SKM-1 treated with dmso at 0.1 percent for 144 hours (cell line): Measurements from ENCODE around the gene C6orf15.

ENCODE experiments used
- DNase-seq: peaks from one replicate; lab custom pipeline; 2025; ENCODE audit not compliant: unreplicated experiment; lab: John Stamatoyannopoulos, UW

The C6orf15 gene

DNA sequence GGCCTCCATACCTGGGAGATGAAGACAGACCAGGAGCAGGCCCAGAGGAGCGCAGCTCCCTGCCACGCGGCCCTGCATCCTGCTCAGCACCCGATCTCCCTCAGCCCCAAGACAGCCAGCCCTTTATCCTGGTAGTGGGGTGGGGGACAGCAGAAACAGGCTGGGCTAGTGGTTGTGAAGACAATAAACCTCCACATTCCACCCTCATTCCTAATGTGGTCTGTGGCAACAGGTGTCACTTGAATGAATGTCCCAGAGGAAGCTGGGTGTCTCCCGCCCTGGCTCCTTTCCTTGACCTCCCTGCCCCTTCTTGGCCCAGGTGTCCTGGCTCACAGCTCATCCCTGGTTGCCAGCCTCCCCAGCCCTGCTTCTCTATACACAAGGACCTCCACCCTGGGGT, at the start of gene C6orf15:
Gene C6orf15, minus strand, starts transcription at position 98 of the 400 bp plus-strand sequence. Its CDS starts 20 bp downstream, at position 78.
- no peak for DNase-seq

DNA sequence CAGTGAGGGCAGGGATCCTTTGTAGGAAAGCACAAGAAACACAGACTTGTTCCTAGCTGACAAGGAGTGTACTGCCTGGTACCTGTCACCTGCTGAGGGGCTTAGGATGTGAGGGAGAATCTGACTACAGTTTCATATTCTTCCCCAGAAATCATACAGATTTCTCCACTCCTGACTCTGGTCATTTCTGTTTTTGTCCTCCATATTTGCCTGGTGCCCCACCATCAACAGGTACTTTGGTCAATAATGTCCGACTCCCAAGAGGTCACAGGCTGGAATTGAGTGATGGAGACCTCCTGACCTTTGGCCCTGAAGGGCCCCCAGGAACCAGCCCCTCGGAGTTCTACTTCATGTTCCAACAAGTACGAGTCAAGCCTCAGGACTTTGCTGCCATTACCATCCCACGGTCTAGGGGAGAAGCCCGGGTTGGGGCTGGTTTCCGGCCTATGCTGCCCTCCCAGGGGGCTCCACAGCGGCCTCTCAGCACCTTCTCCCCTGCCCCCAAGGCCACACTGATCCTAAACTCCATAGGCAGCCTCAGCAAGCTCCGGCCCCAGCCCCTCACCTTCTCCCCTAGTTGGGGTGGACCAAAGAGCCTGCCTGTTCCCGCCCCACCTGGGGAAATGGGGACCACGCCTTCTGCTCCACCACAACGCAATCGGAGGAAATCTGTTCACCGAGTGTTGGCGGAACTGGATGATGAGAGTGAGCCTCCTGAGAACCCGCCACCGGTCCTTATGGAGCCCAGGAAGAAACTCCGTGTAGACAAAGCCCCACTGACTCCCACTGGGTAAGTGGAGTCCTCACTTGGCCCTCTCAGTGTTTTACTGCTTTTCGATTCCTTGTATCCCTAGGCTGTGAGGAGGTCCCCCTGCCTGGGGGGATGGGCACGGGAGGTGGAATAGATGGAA, 49.1 kb upstream of the C6orf15 start:
- no peak for DNase-seq

DNA sequence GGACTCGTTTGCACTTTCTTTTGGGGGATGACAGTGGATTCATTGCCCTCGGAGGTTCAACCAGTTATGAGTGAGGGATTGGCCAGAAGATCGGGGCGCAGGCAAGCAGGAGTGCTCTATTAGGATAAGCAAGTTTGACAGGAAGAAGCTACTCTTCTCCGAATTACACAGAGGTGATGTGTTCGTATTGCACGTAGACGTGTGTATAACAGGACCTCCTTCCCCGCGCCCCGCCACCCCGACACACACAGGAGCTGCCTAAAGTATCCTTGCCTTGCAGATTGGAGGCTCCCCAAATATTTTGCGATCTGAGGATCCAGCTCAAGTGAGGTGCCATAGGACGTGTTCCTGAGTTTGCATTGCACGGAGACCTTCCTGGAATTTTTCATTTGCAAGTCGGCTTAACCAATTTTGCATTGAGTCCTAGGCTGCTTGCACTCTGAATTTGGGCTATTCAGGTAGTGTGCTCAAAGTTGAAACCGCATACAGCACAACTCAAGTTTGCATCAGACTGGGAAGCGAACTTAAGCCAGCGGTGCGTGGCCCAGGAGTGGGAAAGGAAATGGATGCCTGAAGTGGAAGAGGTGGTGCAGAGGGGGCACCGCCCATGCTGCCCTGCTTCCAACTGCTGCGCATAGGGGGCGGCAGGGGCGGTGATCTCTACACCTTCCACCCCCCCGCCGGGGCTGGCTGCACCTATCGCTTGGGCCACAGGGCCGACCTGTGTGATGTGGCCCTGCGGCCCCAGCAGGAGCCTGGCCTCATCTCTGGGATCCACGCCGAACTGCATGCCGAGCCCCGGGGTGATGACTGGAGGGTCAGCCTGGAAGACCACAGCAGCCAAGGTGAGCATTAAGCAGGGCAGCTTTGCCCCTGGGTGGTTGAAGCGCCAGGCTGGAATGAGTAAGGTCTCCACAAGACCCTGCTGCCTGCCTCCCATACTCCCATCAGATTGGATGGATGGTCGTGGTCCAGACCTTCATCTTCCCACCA, 46.8 kb upstream of the C6orf15 start:
- DNase-seq: peak; percentile 38

DNA sequence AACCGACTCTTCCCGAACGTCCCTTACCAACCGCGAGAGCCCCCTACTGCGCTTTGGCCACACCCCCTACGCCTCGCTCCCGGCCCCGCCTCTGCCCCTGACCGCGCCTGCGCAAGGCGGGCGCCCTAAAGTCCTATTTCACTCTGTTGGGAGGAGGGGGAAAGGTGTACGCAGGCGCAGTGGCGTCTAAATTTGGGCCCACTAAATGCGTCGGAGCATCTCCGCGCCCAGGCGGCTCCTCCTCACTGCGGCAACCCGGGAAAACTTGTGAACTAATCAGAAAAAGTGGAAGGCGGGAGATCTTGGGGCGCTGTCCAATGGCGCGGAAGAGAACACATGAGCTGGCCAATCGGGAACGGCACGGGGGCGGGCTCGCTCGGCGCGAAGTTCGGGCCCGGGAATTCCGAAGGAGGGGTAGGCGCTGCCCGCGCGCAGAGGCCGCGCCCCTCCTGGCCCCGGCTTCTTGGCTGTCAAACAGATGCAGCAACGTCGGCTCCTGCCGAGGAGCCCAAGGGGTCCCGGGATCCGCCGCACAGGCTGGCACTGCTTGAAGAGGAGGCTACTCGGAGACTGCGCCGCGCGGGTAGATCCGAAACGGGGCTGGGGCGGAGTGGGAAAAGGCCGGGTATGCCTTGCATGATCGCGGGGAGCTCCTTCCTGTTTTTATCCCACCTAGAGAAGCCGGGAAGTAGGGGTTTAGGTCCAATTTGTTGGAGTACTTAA, 45.9 kb upstream of the C6orf15 start, which contains the start of gene TCF19:
Gene TCF19, plus strand, starts transcription at position 450 of the 723 bp plus-strand sequence. CDS start 881 bp downstream, outside the sequence.
- DNase-seq: peak; percentile 99

DNA sequence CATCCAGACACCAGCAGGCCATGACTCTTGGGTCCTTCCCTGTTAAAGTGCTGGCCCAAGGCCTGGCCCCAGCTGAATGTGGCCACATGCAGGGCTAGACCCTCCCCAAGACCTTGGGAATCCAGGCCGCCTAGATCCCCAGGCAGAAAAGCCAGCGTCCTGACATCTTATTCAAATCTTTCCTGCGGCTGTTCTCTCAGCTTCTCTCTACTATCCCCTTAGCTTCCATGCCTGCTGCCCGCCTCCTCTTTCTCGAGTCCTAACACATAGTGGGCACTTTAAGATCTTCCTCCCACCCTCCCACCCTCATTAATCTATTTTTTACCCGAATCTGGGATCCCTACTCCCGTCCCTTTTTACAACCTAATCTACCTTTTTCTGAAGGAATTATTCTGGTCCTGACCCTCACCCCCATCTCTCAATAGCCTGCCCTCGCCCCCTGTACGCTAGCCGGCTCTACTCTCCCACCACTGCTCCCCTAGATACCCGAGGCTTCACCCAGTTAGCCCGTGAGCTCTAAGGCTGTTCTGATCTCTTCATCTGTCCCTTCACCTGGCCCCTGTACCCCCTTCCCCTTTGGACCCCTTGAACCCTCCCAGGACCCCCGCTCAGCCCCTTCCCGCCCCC, 45.3 kb upstream of the C6orf15 start, which contains the start of gene CCHCR1:
Gene CCHCR1, minus strand, starts transcription at position 290 of the 627 bp plus-strand sequence. Its CDS starts 202 bp downstream, at position 88.
- DNase-seq: no peak

DNA sequence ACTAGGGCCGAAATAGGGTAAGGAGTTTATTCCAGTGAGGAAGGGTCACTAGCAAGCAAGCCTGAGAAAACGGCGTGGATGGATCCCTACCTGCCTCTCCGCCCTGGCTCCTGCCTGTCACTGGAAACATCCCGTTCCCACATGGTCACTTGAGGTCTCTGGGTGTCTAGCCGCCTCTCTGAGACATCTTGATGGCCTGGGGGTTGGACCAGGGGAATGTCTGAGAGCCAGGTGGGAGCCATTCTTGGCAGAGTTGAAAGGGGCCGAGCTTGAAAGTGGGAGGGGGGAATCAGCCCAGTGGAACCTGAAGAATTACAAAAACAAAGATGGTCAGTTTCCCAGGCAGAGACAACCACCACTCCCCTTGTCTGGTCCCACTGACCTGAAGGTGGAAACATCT, 44.3 kb upstream of the C6orf15 start:
- no peak for DNase-seq

DNA sequence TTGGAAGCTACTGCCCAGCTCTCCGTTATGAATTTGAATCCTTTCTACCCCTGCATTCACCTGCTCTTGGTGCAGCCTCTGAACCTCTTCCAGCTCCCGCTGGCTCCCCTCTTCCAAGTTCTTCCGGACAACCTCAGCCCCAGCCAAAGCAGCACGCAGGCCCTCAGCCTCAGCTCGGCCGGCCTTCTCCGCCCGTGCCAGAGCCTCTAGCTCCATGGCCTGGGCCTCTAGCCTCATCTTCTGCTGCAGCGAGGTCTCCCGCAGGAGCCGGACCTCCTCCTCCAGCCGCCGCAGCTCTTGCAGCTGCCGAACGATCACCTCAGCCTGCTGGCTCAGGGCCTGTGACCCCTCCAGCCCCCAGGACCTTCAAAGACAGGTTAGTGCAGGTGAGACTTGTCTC, 42.1 kb upstream of the C6orf15 start:
- DNase-seq: no peak

DNA sequence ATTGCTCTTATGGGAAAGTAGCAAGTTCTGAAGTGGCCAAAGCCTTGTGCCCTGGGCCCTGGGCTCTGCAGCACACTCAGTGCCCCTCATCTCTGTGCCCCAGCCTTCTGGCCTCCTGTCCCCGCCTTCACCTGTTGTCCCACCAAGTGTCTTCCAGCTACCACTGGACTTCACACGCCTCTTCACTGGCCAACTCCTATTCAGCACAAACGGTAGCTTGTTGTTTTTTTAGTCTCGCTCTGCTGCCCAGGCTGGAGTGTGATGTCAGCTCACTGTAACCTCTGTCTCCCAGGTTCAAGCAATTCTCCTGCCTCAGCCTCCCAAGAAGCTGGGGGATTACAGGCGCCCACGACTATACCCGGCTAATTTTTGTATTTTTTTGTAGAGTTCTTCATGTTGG, 40.4 kb upstream of the C6orf15 start:
- DNase-seq: no peak

DNA sequence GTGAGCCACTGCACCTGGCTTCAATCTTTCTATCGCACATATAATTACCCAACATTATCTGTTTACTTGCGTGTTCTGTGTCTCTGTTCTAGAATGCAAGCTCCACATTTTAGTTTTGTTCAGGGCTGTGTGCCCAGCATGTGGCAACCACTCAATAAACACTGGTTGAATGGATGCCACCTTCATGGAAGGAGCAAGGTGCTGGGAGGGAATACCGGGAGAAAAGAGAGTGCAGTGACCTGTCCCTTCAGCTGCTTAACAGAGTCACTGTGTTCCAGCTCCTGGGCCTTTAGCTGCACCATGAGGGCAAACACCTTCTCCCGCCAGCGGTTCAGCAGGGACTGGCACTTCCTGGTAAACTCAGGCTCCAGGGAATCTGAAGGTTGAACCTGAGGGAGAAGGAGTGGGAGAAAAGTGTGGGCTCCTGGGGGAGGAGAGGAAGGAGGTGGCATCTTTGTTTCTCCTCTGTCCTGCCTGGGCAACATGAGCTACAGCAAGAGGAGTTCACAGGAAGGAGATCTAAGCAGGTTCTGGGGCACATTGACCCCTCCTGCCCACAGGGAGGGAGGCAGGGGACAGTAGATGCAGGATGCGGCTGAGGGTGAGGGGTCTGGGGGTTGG, 37.6 kb upstream of the C6orf15 start:
- no peak for DNase-seq

DNA sequence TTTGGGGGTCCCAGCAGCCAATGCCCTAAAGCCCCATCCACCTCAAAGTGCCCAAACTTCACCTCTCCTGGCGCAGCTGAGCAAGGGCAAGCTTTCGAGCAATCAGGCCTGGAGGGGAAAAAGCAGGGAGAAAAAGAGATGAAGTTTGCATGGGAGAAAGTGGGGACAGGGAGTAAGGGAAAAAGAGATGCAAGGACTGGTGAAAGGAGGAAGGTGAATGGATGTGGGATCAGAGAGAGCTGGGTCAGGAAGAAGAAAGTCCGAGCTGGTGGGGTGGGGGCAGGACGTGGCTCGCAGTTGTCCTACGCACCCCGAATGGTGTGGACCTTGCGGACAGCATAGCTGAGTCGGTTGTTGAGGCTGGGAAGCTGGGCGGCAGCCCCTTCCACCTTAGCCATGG, 33.0 kb upstream of the C6orf15 start:
- DNase-seq: no peak

DNA sequence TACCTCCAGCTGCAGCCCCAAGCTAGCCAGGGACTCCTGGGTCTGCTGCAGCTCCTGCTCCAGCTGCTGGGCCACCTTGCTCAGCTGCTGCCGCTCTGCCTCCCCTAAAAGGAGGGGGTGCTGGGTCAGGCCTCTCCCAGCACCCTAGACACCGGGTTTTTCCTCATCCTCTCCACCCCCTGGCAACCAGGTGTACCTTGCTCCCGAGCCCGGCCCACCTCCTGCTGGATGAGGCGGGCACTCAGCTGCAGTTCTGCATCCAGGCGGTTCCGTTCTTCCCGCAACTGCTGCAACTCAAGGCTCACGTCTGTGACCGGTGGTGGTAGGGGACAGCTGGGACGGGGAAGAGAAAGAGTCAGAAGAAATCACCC, 32.6 kb upstream of the C6orf15 start:
- no peak for DNase-seq

DNA sequence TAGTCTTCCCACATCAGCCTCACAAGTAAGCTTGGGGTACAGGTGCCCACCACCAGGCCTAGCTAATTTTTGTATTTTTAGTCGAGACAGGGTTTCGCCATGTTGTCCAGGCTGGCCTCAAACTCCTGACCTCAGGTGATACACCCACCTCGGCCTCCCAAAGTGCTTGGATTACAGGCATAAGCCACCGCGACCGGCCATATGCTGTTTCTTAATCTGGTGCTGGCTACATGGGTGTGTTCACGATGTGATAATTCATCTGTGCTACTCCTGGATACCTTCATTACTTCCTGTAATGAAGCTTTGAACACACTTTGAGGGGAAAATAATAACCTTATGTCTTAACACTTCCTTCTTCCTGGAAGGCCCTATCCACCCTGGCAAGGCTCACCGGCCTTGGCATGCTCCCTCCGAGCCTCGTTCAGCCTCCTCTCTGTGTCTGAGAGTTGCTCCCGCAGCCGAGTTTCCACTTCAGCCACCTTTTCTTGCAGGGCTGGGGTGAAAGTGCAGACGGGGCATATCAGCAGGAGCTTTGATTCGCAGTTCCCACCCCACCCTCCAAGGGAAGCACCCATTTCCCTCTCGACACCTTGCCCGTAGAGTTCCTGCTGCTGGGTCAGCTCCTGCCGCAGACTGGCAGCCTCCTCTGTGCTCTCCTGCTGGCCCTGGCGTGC, 32.1 kb upstream of the C6orf15 start:
- no peak for DNase-seq

DNA sequence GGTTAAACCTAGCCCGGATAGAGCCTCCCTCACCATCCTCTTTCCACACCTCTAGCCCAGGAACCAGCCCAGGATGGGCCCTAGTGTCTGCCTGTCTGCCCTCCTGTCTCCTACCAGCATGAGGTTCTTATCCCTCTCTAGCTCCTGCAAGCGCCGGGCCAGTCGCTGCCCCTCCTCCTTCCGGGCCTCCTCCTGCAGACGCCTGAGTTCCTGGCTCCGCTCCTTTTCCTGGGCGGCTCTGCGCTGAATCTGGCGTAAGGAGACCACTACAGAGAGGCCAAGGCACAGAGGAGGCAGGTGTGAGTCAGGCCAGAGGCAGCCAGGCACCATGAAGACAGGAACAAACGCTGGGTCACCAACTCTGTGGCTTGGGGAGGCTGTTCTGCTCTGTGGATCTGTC, 30.8 kb upstream of the C6orf15 start:
- DNase-seq: no peak

DNA sequence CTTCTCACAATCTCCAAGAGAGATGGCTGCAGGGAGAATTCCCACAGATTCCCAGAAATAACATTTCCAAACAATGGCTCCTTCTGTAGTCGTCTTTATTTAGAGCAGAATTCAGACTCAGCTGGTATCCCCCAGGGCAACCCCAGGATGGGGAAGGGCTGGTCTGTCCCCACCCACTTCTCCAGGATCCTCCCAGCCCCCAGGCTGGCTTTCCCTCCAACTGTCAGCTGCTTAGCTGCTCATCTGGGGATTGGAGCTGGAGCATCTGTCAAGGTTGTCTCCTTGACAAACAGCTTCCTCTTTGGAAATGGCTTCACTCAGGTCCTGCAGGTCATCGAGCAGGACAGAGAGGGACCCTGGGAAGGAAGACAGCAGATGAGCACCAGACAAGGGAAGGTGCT, 30.0 kb upstream of the C6orf15 start:
- no peak for DNase-seq

DNA sequence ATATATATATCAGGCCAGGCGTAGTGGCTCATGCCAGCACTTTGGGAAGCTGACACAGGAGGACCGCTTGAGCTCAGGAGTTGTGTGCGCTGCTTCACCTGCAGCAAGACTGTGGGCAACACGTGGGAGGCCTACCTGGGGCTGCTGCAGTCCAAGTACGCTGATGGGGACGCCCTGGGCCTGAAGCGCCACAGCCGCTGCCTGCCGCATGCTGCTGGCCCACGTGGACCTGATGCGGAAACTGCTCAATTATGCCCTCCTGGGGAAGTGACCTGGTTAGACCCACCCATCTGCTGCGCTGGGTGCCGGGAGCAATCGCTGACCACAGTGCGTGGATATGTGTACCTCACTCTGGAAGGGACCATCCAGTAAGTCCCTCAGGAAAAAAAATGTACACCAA, 28.3 kb upstream of the C6orf15 start:
- DNase-seq: no peak

DNA sequence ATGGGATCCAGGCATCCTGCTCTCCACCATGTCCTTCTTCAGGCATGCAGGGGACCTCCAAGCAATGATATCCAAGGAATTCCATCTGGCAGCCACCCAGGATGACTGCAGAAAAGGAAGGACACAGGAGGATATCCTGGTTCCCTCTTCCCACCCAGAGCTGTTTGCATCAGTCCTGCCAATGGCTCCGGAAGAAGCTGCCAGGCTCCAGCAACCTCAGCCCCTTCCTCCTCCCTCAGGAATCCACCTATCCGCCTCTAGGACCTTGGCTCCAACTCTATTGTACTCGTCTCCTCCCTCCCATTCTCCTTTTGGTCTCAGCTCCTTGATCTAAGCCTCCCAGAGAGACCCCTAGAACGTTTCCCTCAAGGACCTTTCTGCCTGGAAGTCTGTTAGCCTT, 27.2 kb upstream of the C6orf15 start:
- DNase-seq: no peak

DNA sequence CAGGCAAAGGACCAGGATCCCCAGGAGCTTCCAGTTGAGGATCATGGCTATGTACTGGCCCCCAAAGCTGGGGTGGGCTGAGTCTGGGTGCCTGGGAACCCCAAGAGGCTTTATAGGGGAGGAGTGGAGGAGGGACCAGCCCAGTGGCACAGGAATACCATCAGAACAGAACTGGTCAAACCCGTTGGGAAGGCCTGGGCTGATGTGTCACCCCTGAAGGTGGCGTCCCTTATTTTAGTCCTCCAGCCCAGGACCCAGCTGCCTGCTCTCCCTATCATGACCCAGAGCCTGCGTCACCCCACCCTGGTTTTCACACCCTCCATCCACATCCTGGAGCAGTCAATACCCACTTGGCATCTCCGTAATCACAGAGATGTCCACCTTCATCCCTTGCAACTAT, 26.6 kb upstream of the C6orf15 start, which contains the start of gene PSORS1C2:
Gene PSORS1C2, minus strand, starts transcription at position 85 of the 400 bp plus-strand sequence. Its CDS starts 40 bp downstream, at position 45.
- no peak for DNase-seq

DNA sequence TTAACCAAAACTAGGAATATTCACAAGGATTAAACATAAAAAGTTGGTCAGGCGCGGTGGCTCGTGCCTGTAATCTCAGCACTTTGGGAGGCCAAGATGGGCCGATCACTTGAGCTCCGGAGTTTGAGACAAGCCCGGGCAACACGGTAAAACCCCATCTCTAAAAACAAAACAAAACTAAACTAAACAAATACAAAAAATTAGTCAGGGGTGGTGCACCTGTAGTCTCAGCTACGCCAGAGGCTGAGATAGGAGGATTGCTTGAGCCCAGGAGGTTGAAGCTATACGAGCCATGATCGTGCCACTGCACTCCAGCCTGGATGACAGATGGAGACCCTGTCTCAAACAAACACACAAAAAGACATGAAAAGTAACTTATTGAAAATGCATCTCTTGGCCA, 23.3 kb upstream of the C6orf15 start:
- DNase-seq: no peak

DNA sequence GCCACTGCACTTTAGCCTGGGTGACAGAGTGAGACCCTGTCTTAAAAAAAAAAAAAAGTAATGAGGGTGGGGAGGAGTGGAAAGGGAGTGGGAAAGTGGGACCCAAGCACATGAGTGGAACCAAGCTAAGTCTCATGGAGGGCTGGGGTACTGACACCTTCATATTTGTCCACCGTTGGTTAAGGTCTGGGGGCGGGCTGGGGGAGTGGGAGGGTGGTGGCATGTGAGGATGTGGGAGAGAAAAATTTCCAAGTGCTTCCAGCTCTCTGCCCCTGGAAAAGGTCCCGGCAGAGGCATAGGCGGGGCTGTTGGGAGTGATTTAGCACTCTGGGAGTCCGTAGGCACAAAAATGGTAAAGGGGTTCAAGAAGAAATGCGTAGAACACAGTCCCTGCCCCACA, 20.4 kb upstream of the C6orf15 start:
- DNase-seq: no peak
